Measurements from ENCODE around the gene B3GALT4.
A peak's percentile ranks its signal among the peaks of the same experiment; 100 is the strongest.

B3GALT4 gene

DNA sequence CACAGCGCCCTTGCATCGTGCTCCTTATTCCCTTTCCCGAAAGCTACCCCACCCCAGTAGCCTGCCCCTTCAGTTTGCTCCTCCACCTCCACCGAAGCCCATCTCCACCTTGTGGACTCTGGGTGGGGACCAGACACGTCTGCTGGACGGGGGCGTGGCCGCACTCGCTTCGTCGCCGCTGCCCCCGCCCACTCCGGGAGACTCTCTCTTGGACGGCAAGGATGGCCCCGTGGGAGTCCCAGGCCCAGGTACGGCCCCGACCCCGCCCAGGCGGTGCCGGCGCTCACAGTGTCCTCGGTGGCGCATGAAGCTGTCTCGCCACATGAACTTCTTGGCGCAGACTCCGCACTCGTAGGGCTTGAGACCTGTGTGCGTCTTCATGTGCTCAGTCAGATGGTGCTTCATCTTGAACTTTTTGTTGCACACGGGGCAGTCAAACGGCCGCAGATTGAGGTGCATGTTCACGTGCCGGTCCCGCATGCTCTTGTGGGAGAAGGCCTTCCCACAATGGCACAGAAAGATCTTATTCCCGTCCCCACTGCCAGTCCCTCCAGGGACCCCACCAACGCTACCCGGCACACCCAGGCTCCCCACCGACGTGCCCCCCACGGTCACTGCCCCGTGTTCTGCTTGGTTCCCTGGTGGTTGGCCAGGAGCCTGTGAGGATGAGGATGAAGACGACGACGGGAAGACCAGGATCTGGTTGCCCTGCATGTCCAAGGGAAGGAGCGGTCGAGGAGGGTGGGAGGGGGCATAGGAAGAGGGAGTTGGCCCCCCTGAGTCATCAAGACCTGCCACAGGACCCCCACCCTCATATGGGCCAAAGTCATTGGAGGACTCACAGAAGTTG, 38.2 kb downstream of the B3GALT4 start:
- H3K27ac ChIP-seq = peak overlapping the region; percentile 98
- TF ChIP-seq, protein P1, sequence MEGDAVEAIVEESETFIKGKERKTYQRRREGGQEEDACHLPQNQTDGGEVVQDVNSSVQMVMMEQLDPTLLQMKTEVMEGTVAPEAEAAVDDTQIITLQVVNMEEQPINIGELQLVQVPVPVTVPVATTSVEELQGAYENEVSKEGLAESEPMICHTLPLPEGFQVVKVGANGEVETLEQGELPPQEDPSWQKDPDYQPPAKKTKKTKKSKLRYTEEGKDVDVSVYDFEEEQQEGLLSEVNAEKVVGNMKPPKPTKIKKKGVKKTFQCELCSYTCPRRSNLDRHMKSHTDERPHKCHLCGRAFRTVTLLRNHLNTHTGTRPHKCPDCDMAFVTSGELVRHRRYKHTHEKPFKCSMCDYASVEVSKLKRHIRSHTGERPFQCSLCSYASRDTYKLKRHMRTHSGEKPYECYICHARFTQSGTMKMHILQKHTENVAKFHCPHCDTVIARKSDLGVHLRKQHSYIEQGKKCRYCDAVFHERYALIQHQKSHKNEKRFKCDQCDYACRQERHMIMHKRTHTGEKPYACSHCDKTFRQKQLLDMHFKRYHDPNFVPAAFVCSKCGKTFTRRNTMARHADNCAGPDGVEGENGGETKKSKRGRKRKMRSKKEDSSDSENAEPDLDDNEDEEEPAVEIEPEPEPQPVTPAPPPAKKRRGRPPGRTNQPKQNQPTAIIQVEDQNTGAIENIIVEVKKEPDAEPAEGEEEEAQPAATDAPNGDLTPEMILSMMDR (IDR thresholded peaks at IDR 0.05) = 0 out of 2 replicates have a peak, but pooled peaks have one; percentile 6
- TF ChIP-seq ZFX (IDR thresholded peaks at IDR 0.05; ENCODE audit: borderline replicate concordance) = no peak

DNA sequence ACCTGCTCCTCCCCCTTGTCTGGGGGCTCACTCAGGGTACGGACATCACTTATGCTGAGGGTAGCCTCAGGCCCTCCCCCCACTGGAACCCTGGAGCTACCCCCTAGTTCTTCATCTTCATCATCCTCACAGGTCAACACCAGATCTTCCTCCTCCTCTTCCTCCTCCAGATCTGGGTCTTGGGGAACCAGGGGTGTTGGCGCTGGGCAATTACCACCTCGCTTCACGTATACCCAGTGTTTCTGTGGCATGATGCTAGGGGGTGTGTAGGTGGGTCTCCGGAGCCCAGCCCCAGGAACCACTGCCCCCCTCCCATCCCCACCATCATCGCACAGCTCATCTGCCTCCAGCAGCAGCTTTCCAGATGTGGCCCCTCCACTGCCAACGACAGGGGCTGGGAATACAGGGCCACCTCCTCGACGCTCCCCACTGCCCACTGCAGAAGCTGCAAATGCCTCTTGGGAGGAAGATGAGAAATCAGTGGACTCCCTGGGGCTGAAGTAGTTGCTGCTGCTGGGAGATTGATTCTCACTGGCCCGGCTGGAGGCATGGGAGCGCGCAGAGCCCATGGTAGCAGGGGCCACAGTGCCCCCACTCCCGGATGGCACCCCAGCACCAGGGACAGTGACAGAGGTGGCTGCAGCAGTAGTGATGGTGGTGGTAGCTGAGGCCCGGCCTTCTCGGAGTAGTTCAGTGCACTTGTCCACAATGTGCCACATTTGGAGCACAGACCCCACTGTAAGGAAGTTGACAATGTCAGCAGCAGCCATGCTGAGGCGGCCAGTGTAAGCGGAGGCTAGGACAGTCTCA, 39.1 kb downstream of the B3GALT4 start:
- peak overlapping the region; percentile 98 for H3K27ac ChIP-seq
- TF ChIP-seq, protein P1 (IDR thresholded peaks at IDR 0.05) = no peak
- TF ChIP-seq ZFX (IDR thresholded peaks at IDR 0.05; ENCODE audit: borderline replicate concordance) = no peak

DNA sequence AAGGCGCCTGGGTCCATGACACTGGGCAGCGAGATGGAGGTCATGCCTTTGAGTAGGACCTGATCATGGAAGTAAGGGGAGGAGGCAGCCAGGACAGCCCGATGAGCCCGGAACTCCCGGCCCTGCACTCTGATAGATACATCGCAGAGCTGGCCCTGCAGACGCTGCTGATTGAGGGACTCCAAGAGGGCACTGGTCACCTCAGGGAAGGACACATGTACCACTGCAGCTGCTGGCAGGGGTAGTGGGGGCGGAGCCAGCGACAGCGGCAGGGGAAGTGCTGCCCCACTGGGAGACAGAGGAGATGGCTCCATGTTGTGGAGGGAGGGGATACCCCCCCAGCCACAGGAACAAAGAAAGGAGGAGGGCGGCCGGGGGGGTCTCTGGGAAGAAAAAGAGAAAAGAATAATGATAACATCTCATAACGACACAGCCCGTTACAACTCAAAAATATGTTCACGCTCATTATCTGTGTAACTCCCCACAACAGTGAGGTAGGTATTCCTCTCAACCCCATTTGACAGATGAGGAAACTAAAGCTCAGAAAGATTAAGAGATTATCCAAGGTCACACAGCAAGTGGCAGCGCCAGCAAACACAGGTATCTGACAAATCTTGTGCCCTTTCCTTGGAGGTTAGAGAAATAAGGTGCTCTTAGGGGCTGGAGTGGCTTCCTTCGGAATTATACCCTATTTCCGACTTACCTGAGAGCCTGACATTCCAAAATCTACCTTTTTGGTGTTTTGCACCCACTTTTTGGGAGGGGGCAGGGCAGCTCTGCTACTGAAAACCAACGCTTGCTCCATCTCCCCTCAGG, 39.9 kb downstream of the B3GALT4 start:
- H3K27ac ChIP-seq = peak overlapping the region; percentile 98
- no peak for TF ChIP-seq ZFX (IDR thresholded peaks at IDR 0.05; ENCODE audit: borderline replicate concordance)
- TF ChIP-seq, protein P1 (IDR thresholded peaks at IDR 0.05) = no peak

DNA sequence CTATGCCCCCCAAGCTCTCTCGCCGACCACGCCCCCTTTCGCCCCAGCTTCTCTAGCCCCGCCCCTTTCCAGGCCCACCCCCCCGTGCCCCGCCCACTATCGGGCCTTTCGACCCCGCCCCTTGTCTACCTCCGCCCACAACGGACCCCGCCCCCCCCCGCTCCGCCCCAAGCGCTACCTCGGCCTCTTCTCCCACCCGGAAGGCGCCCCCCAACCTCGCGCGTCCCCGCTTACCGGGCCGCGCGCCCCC, 40.4 kb downstream of the B3GALT4 start:
- peak overlapping the region; percentile 98 for H3K27ac ChIP-seq
- TF ChIP-seq, protein P1 (IDR thresholded peaks at IDR 0.05) = no peak
- no peak for TF ChIP-seq ZFX (IDR thresholded peaks at IDR 0.05; ENCODE audit: borderline replicate concordance)

DNA sequence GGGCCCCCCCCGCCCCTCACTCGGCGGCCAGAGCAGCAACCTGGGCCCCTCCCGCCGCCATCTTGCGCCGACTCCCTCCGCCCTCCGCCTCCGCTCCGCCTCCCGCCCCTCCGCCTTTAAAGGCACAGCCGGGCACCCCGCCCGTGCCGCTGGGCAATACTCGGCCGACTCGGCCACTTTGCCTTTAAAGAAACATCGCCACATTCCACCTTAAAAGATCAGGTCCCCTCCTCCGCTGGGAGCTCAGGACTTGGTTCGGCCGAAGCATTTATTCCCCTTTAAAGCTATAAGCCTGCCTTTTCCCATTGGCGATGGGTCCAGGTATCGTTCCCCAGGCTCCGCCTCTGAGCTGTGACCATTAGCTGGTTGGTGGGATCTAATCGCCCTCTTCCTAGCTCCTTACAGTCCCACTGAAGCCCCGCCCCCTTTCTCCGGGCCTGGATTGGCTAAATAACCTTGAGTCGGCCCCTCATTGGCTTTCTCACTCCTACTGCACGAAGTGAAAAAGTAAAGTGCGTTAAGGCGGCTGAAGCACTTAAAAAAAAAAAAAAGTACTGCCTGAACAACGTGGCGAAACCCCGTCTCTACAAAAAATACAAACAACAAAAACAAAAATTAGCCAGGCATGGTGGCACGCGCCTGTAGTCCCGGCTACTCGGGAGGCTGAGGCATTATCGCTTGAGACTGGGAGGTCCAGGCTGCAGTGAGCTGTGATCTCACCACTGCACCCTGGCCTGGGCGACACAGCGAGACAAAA, 40.9 kb downstream of the B3GALT4 start, which contains the start of gene ZBTB22:
Gene ZBTB22, minus strand, starts transcription at position 76 of the 757 bp plus-strand sequence. CDS start 828 bp downstream, outside the sequence.
- TF ChIP-seq, protein P1 (IDR thresholded peaks at IDR 0.05) = no peak
- TF ChIP-seq ZFX (IDR thresholded peaks at IDR 0.05; ENCODE audit: borderline replicate concordance) = no peak
- peak within 1 kb of the TSS; percentile 98 for H3K27ac ChIP-seq

DNA sequence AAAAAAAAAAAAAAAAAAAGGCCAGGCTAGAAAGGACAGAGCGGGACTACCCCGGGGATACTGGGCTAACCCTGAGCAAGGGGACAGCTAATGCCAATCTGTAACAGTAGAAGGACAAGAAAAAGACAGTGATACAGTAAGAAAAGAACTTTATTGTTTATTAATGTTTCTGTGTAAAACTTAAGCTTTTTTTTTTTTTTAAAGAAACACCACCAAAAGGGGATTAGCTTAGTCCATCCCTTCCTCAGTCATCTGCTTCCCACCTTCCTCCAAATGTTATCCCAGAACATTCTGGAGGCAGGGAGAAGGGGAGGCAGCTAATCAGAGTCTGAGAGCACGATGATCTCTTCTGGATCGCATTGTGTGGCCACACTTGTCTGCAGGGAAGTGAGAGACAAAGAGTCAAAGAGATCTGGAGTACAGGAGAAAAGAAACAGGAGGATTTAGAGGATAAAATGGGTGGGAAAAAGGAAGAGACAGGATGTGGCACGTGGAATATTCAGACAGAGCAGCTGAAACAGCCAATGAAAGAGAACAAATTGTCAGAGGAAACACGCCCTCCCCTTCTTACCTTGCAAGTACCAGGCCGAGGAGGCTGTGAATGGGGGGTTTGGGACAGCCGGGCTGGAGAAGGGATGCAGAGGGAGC, 41.6 kb downstream of the B3GALT4 start:
- no peak for TF ChIP-seq ZFX (IDR thresholded peaks at IDR 0.05; ENCODE audit: borderline replicate concordance)
- TF ChIP-seq, protein P1 (IDR thresholded peaks at IDR 0.05) = no peak
- H3K27ac ChIP-seq = peak overlapping the region; percentile 98
